C4-2B (cell line): ENCODE data around the gene ATXN2.

Experiments
- ZFX ChIP-seq: fragments of 450-650 bp; IDR thresholded peaks from 2 replicates; pipeline ENCODE4 v1.6.1; 2017
- TF ChIP-seq, protein P1 (sequence below): fragments of 450-650 bp; conservative IDR thresholded peaks from 2 replicates; pipeline ENCODE4 v1.5.1; 2017; ENCODE audit warnings: mild to moderate bottlenecking

DNA sequence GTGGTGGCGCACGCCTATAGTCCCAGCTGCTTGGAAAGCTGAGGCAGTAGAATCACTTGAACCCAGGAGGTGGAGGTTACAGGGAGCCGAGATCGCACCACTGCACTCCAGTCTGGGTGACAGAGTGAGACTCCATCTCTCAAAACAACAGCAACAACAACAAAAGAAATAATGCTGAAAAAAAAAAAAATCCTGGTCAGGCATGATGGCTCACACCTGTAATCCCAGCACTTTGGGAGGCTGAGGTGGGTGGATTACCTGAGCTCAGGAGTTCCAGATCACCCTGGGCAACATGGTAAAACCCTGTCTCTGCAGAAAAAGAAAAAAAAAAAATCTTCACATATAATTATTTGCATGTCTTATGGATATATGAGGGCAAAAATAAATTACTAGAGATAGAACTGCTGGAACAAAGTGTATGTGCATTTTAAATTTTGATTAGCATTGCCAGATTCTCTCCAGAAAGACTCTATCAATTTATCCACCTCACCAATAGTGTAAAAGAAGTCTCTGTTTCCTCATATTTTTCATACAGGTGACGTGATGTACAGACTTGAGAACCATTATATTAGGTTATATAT, 75.4 kb downstream of the ATXN2 start:
- TF ChIP-seq, protein P1, sequence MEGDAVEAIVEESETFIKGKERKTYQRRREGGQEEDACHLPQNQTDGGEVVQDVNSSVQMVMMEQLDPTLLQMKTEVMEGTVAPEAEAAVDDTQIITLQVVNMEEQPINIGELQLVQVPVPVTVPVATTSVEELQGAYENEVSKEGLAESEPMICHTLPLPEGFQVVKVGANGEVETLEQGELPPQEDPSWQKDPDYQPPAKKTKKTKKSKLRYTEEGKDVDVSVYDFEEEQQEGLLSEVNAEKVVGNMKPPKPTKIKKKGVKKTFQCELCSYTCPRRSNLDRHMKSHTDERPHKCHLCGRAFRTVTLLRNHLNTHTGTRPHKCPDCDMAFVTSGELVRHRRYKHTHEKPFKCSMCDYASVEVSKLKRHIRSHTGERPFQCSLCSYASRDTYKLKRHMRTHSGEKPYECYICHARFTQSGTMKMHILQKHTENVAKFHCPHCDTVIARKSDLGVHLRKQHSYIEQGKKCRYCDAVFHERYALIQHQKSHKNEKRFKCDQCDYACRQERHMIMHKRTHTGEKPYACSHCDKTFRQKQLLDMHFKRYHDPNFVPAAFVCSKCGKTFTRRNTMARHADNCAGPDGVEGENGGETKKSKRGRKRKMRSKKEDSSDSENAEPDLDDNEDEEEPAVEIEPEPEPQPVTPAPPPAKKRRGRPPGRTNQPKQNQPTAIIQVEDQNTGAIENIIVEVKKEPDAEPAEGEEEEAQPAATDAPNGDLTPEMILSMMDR, result no peak
- no peak for TF ChIP-seq ZFX
